OCI-LY3 (cell line): ENCODE results near the gene SLC25A39.

ENCODE experiments used
- H2AFZ ChIP-seq: fragments of 200-600, 300-600 bp; shearing (Covaris generic); 2 replicates; pipeline ENCODE4 v1.6.0; 2014; ENCODE audit warnings: antibody characterized with exemption, low read depth, low read length
- H3K27ac ChIP-seq: fragments of 200-600, 300-600 bp; sonication (generic); 2 replicates; pipeline ENCODE4 v1.5.1; 2014; ENCODE audit warnings: mild to moderate bottlenecking, low read length, moderate library complexity, mixed read lengths
- H3K27me3 ChIP-seq: fragments of 200-600, 300-600 bp; sonication (generic); 2 replicates; pipeline ENCODE4 v1.6.1; 2014; ENCODE audit warnings: low read depth, low read length, mixed read lengths
- H3K36me3 ChIP-seq: fragments of 200-600, 300-600 bp; sonication (generic); replicated peaks from 2 replicates; pipeline ENCODE3; 2014; ENCODE audit warnings: low read depth, low read length, mixed read lengths
- H3K4me1 ChIP-seq: fragments of 300-600, 200-600 bp; sonication (generic); 2 replicates; pipeline ENCODE4 v1.6.1; 2014; ENCODE audit warnings: low read length, mixed read lengths
- H3K4me2 ChIP-seq: fragments of 200-600, 300-600 bp; sonication (generic); 2 replicates; pipeline ENCODE4 v1.6.1; 2014; ENCODE audit warnings: low read length, mixed read lengths
- H3K4me3 ChIP-seq: fragments of 300-600, 200-600 bp; sonication (generic); 2 replicates; pipeline ENCODE4 v1.5.1; 2014; ENCODE audit warnings: antibody characterized with exemption, mild to moderate bottlenecking, low read length, moderate library complexity
- H3K79me2 ChIP-seq: fragments of 300-600, 200-600 bp; shearing (Covaris generic); 2 replicates; pipeline ENCODE4 v1.6.1; 2014; ENCODE audit warnings: mild to moderate bottlenecking, low read length, mixed read lengths
- H3K9ac ChIP-seq: fragments of 300-600, 200-600 bp; shearing (Covaris generic); 2 replicates; pipeline ENCODE4 v1.6.0; 2014; ENCODE audit warnings: mild to moderate bottlenecking, low read length, moderate library complexity
- H3K9me3 ChIP-seq: fragments of 200-600, 300-600 bp; shearing (Covaris generic); 2 replicates; pipeline ENCODE4 v1.6.1; 2014; ENCODE audit warnings: low read length, mixed read lengths; ENCODE audit not compliant: insufficient read depth
- H4K20me1 ChIP-seq: fragments of 200-600, 300-600 bp; sonication (generic); 2 replicates; pipeline ENCODE4 v1.6.1; 2016; ENCODE audit warnings: low read length, mixed read lengths; ENCODE audit not compliant: insufficient read depth
- EZH2phosphoT487 ChIP-seq: fragments of 200-600 bp; shearing (Covaris generic); IDR thresholded peaks from 2 replicates; pipeline ENCODE4 v1.6.1; 2018; ENCODE audit warnings: antibody characterized with exemption, mixed run types, low read depth
- TF ChIP-seq, protein P1 (sequence below): fragments of 200-600, 300-600 bp; sonication (generic); IDR thresholded peaks from 2 replicates; pipeline ENCODE4 v1.5.1; 2014; ENCODE audit warnings: antibody characterized with exemption, low read length, low read depth

Gene SLC25A39

DNA sequence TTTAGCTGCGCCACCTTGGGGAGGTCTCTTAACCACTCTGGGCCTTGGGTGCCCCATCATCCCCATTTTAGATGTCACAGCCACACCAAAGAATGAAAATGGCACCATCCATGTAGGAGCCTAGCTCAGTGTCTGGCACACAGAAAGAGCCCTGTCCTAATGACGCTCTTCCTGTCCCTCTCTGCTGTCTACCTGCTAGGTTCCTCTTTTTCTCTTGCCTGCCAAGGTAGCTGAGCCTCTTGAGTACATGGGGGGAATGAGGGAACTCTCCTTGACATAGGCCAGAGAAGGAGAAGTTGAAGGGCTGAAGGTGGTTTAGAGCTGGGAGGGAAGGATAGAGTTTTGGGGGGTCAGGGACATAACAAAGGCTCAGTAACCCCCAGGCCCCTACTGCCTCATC lies 14.4 kb downstream of the SLC25A39 start:
- Histone ChIP-seq H3K36me3 (no peaks in the 10 kb centered on the region), H3K4me3 (no peak overlapping the region), H3K27me3 (peaks cover 3% of the 10 kb centered on the region; the same call in 1 of the 2 replicates), H3K79me2 (no peaks in the 10 kb centered on the region), H3K4me2 (no peak overlapping the region), H3K9ac (no peak overlapping the region), H3K27ac (no peak overlapping the region), H3K9me3 (no peaks in the 10 kb centered on the region), H4K20me1 (no peaks in the 10 kb centered on the region), H2AFZ (no peak overlapping the region), H3K4me1 (peaks cover 8% of the 10 kb centered on the region)
- TF ChIP-seq, protein P1, sequence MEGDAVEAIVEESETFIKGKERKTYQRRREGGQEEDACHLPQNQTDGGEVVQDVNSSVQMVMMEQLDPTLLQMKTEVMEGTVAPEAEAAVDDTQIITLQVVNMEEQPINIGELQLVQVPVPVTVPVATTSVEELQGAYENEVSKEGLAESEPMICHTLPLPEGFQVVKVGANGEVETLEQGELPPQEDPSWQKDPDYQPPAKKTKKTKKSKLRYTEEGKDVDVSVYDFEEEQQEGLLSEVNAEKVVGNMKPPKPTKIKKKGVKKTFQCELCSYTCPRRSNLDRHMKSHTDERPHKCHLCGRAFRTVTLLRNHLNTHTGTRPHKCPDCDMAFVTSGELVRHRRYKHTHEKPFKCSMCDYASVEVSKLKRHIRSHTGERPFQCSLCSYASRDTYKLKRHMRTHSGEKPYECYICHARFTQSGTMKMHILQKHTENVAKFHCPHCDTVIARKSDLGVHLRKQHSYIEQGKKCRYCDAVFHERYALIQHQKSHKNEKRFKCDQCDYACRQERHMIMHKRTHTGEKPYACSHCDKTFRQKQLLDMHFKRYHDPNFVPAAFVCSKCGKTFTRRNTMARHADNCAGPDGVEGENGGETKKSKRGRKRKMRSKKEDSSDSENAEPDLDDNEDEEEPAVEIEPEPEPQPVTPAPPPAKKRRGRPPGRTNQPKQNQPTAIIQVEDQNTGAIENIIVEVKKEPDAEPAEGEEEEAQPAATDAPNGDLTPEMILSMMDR, result no peak
- no peak for TF ChIP-seq EZH2phosphoT487

DNA sequence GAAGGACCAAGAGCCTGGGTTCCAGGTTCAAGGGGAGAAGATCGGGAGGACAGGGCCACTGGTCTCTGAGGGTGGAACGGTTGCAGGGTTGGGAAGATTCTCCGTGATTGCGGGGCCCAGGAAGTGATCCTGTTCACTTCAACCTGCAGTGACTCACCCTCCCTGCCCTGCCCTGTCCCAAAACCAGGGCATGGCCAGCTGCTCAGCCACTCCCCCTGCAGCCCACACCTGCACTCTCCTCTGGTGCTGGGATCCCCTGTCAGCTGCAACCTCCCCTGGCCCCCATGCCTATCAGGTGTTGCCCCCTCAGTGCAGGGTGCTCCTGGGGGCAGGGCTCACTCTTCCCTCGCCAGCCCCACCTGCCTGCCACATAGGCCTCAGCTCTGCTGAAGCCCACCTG lies 15.2 kb downstream of the SLC25A39 start:
- Histone ChIP-seq H3K79me2 (no peaks in the 10 kb centered on the region), H3K4me1 (peaks cover 8% of the 10 kb centered on the region), H3K4me3 (peak overlapping the region; percentile 78), H3K27ac (no peak overlapping the region), H3K9me3 (no peaks in the 10 kb centered on the region), H3K4me2 (peak overlapping the region; percentile 73), H3K27me3 (peaks cover 3% of the 10 kb centered on the region; the same call in 1 of the 2 replicates), H2AFZ (no peak overlapping the region), H3K36me3 (no peaks in the 10 kb centered on the region), H4K20me1 (no peaks in the 10 kb centered on the region), H3K9ac (no peak overlapping the region)
- no peak for TF ChIP-seq EZH2phosphoT487
- TF ChIP-seq, protein P1, result 0 out of 2 replicates have a peak, but pooled peaks have one; percentile 2

DNA sequence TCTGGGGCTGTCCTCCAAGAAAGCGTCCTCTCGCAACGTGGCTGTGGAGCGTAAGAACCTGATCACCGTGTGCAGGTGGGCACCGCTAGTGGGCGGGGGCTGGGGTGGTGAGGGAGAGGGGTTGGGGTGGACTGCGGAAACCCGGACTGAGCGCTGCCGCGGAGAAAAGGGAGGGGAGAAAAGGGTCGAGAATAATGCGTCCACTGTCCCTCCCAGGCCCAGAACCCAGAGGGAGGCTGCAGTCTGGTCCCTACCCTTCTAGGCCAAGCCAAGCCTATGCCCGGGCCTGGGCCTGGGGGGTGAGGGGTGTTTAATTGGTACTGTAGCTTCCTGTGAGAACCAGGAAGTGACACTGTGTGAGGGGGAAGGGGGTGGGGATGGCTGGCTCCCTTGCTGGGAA lies 15.8 kb downstream of the SLC25A39 start:
- Histone ChIP-seq H3K79me2 (no peaks in the 10 kb centered on the region), H3K4me2 (peak overlapping the region; percentile 73), H3K9ac (peak overlapping the region; percentile 40), H3K4me1 (peaks cover 8% of the 10 kb centered on the region), H3K9me3 (no peaks in the 10 kb centered on the region), H3K36me3 (no peaks in the 10 kb centered on the region), H3K4me3 (peak overlapping the region; percentile 78), H2AFZ (peak overlapping the region; percentile 39; the same call in 1 of the 2 replicates), H3K27me3 (peaks cover 3% of the 10 kb centered on the region; the same call in 1 of the 2 replicates), H3K27ac (no peak overlapping the region), H4K20me1 (no peaks in the 10 kb centered on the region)
- no peak for TF ChIP-seq EZH2phosphoT487
- TF ChIP-seq, protein P1, result no peak

- Histone ChIP-seq H3K9ac (peak within 1 kb of the TSS; percentile 40), H3K4me1 (peaks cover 8% of the 10 kb centered on the region), H3K79me2 (no peaks in the 10 kb centered on the region), H3K4me3 (peak within 1 kb of the TSS; percentile 78), H4K20me1 (no peaks in the 10 kb centered on the region), H3K27me3 (peaks cover 3% of the 10 kb centered on the region; the same call in 1 of the 2 replicates), H3K36me3 (no peaks in the 10 kb centered on the region), H3K27ac (no peak within 1 kb of the TSS), H3K9me3 (no peaks in the 10 kb centered on the region), H2AFZ (peak within 1 kb of the TSS; percentile 39; the same call in 1 of the 2 replicates), H3K4me2 (peak within 1 kb of the TSS; percentile 73)
- TF ChIP-seq EZH2phosphoT487, result no peak
- TF ChIP-seq, protein P1, result no peak
Observed at GRCh38 chr17:44308320-44308818, 16.3 kb downstream of the SLC25A39 start, which contains the start of gene RUNDC3A. TSS of gene RUNDC3A (plus strand) at chr17:44308601. CDS start at chr17:44308833, 232 bp downstream.
